ENCODE results near the gene DNAJB8. TPM values are rescaled to one million over a fixed set of nuclear protein-coding genes. Genes with fewer than 3 reads are reported as not detected.

DNAJB8 gene
- total RNA-seq, 1 experiment from 2014 or later: not detected

GRCh38 chr3:128430301-128430700 is 36.4 kb downstream of the DNAJB8 start:
- no peak for DNase-seq (ENCODE audit: low spot score)
- intact Hi-C loops (cut with micrococcal nuclease; ENCODE audit: unreplicated experiment): no loop called here
- POLR2A ChIA-PET (ENCODE audit: low non-redundant PET): no interaction called here
- TF ChIP-seq CTCF (conservative IDR thresholded peaks at IDR 0.05; ENCODE audit: low read depth, low read length): no peak
- no peak for TF ChIP-seq EZH2 (IDR thresholded peaks at IDR 0.05; ENCODE audit: borderline replicate concordance, low read depth, low read length, poor library complexity, severe bottlenecking)
- CTCF ChIA-PET: interaction anchor here (1.0 kb wide), 1 partner anchor 355 kb away, joined by 3 read pairs; no protein-coding TSS in a partner anchor
- Histone ChIP-seq H3K4me1 (ENCODE audit: insufficient read depth, low read length, poor library complexity, severe bottlenecking) (peaks cover 2% of the 10 kb centered on the region), H3K27ac (ENCODE audit: low read depth, low read length, poor library complexity, severe bottlenecking) (no peak overlapping the region), H3K36me3 (ENCODE audit: insufficient read depth, low read length, poor library complexity, severe bottlenecking) (no peaks in the 10 kb centered on the region), H3K9me3 (ENCODE audit: low read depth, low read length, poor library complexity, severe bottlenecking) (no peaks in the 10 kb centered on the region), H3K27me3 (replicated peaks; ENCODE audit: insufficient read depth, low read depth, low read length, poor library complexity) (no peaks in the 10 kb centered on the region), H3K4me3 (ENCODE audit: low read depth, low read length, poor library complexity, severe bottlenecking) (no peak overlapping the region)
- BruUV-seq (replicated peaks): no TSS peak

GRCh38 chr3:128429751-128430150 is 36.9 kb downstream of the DNAJB8 start:
- POLR2A ChIA-PET (ENCODE audit: low non-redundant PET): no interaction called here

GRCh38 chr3:128429275-128429674 is 37.4 kb downstream of the DNAJB8 start:
- Histone ChIP-seq H3K27me3 (replicated peaks; ENCODE audit: insufficient read depth, low read depth, low read length, poor library complexity) (no peaks in the 10 kb centered on the region), H3K4me3 (ENCODE audit: low read depth, low read length, poor library complexity, severe bottlenecking) (no peak overlapping the region), H3K9me3 (ENCODE audit: low read depth, low read length, poor library complexity, severe bottlenecking) (no peaks in the 10 kb centered on the region), H3K4me1 (ENCODE audit: insufficient read depth, low read length, poor library complexity, severe bottlenecking) (peaks cover 2% of the 10 kb centered on the region), H3K27ac (ENCODE audit: low read depth, low read length, poor library complexity, severe bottlenecking) (no peak overlapping the region), H3K36me3 (ENCODE audit: insufficient read depth, low read length, poor library complexity, severe bottlenecking) (no peaks in the 10 kb centered on the region)
- ChIA-PET CTCF (no interaction called here), POLR2A (ENCODE audit: low non-redundant PET) (no interaction called here)
- BruUV-seq (replicated peaks): no TSS peak
- DNase-seq (ENCODE audit: low spot score): no peak
- TF ChIP-seq CTCF (conservative IDR thresholded peaks at IDR 0.05; ENCODE audit: low read depth, low read length): no peak
- no peak for TF ChIP-seq EZH2 (IDR thresholded peaks at IDR 0.05; ENCODE audit: borderline replicate concordance, low read depth, low read length, poor library complexity, severe bottlenecking)
- intact Hi-C loops (cut with micrococcal nuclease; ENCODE audit: unreplicated experiment): loop anchor here (5.0 kb wide), 1 partner anchor 63 kb away; the partner anchor contains the start of gene GATA2

More at GRCh38 chr3:128429751-128430150, 36.9 kb downstream of the DNAJB8 start:
- no peak for DNase-seq (ENCODE audit: low spot score)
- Histone ChIP-seq H3K27ac (ENCODE audit: low read depth, low read length, poor library complexity, severe bottlenecking) (no peak overlapping the region), H3K4me1 (ENCODE audit: insufficient read depth, low read length, poor library complexity, severe bottlenecking) (peaks cover 2% of the 10 kb centered on the region), H3K36me3 (ENCODE audit: insufficient read depth, low read length, poor library complexity, severe bottlenecking) (no peaks in the 10 kb centered on the region), H3K4me3 (ENCODE audit: low read depth, low read length, poor library complexity, severe bottlenecking) (no peak overlapping the region), H3K27me3 (replicated peaks; ENCODE audit: insufficient read depth, low read depth, low read length, poor library complexity) (no peaks in the 10 kb centered on the region), H3K9me3 (ENCODE audit: low read depth, low read length, poor library complexity, severe bottlenecking) (no peaks in the 10 kb centered on the region)
- TF ChIP-seq CTCF (conservative IDR thresholded peaks at IDR 0.05; ENCODE audit: low read depth, low read length) (no peak), EZH2 (IDR thresholded peaks at IDR 0.05; ENCODE audit: borderline replicate concordance, low read depth, low read length, poor library complexity, severe bottlenecking) (no peak)
- intact Hi-C loops (cut with micrococcal nuclease; ENCODE audit: unreplicated experiment): loop anchor here (5.0 kb wide), 1 partner anchor 63 kb away; the partner anchor contains the start of gene GATA2
- BruUV-seq (replicated peaks): no TSS peak
- CTCF ChIA-PET: no interaction called here

Data from A673 (cell line).